B cell (primary cell): Measurements from ENCODE around the gene DCTN5. TPM values are rescaled to one million over a fixed set of nuclear protein-coding genes. Genes with fewer than 3 reads are reported as not detected.

Experiments used
- ATAC-seq: fragments of 200-7000 bp; cut with Tn5 transposase; one replicate; pipeline ENCODE4 v1.10.0; 2021; ENCODE audit warnings: low read depth, mild to moderate bottlenecking, moderate number of reproducible peaks, moderate library complexity
- CTCF ChIA-PET: fragments of 350-600 bp; sonication (Branson Sonifier 250); formaldehyde crosslinking; loops from one replicate; lab custom pipeline; 2021; ENCODE audit warnings: antibody characterized with exemption, inconsistent platforms; lab: Charles Lee
- POLR2A ChIA-PET: fragments of 350-600 bp; sonication (Branson Sonifier 250); formaldehyde crosslinking; loops from one replicate; lab custom pipeline; 2021; ENCODE audit warnings: antibody characterized with exemption; lab: Charles Lee
- DNase-seq: peaks from one replicate; pipeline ENCODE4 v3.0.0; 2013
- H2AFZ ChIP-seq: 2 replicates; pipeline ENCODE4 v1.6.1; 2012; ENCODE audit warnings: mild to moderate bottlenecking, low read depth, low read length; ENCODE audit not compliant: insufficient read depth, poor library complexity, severe bottlenecking
- H3K27ac ChIP-seq, 2 donors: 1 replicate in 1 of 2; 2 replicates in 1 of 2; pipeline ENCODE4 v1.5.1; 2012 to 2013; ENCODE audit warnings: low read length in 2 of 2, mild to moderate bottlenecking in 2 of 2, moderate library complexity in 1 of 2
- H3K27me3 ChIP-seq, 4 experiments: fragments of 200-600 bp in 1 of 4; sonication (generic) in 1 of 4; replicated peaks in 1 of 4; 1 replicate in 2 of 4; 2 replicates in 2 of 4; pipeline versions ENCODE4 v1.6.1 to v1.7.0; 2013 to 2016; ENCODE audit warnings: low read length in 3 of 4, mild to moderate bottlenecking in 2 of 4, mixed read lengths in 1 of 4, moderate library complexity in 1 of 4; ENCODE audit not compliant: insufficient read depth in 4 of 4, control insufficient read depth in 3 of 4; ENCODE audit errors: control extremely low read depth in 1 of 4
- H3K36me3 ChIP-seq, 2 experiments: replicated peaks in 1 of 2; 1 replicate in 1 of 2; 2 replicates in 1 of 2; pipeline versions ENCODE4 v1.6.1 to v1.7.1; 2013; ENCODE audit warnings: low read length in 1 of 2; ENCODE audit not compliant: insufficient read depth in 2 of 2, control insufficient read depth in 1 of 2; ENCODE audit errors: control extremely low read depth in 1 of 2, extremely low read depth in 1 of 2
- H3K4me1 ChIP-seq, 2 donors: fragments of 200-600 bp in 1 of 2; sonication (generic) in 1 of 2; 1 replicate in 1 of 2; 2 replicates in 1 of 2; pipeline versions ENCODE4 v1.5.1 to v1.6.1; 2013 to 2017; ENCODE audit warnings: low read length in 2 of 2; ENCODE audit not compliant: control insufficient read depth in 2 of 2, insufficient read depth in 2 of 2
- H3K4me2 ChIP-seq: replicated peaks from 2 replicates; pipeline ENCODE3; 2012; ENCODE audit warnings: mild to moderate bottlenecking, low read depth, low read length; ENCODE audit not compliant: poor library complexity, severe bottlenecking
- H3K4me3 ChIP-seq, 5 experiments: fragments of 200-600 bp in 1 of 5; sonication (generic) in 1 of 5; 1 replicate in 3 of 5; 2 replicates in 2 of 5; pipeline versions ENCODE4 v1.5.1 to v1.7.0; 2011 to 2016; ENCODE audit warnings: low read length in 4 of 5, mild to moderate bottlenecking in 4 of 5, low read depth in 2 of 5, control low read depth in 1 of 5, moderate library complexity in 1 of 5; ENCODE audit not compliant: insufficient read depth in 1 of 5; ENCODE audit errors: control extremely low read depth in 1 of 5, extremely low read depth in 1 of 5
- H3K79me2 ChIP-seq: fragments of 200-600 bp; sonication (generic); one replicate; pipeline ENCODE4 v1.6.0; 2016; ENCODE audit warnings: low read length; ENCODE audit not compliant: control insufficient read depth, insufficient read depth
- H3K9ac ChIP-seq: fragments of 200-600 bp; sonication (generic); 2 replicates; pipeline ENCODE4 v1.6.1; 2017; ENCODE audit warnings: mild to moderate bottlenecking, low read length, moderate library complexity
- H3K9me3 ChIP-seq, 3 donors: one replicate each; pipeline versions ENCODE4 v1.6.1 to v1.7.1; 2013; ENCODE audit warnings: low read length in 2 of 3; ENCODE audit not compliant: control insufficient read depth in 2 of 3, insufficient read depth in 1 of 3; ENCODE audit errors: control extremely low read depth in 1 of 3
- H4K20me1 ChIP-seq: 2 replicates; pipeline ENCODE4 v1.6.0; 2012; ENCODE audit warnings: mild to moderate bottlenecking, low read length; ENCODE audit not compliant: insufficient read depth, control insufficient read depth, poor library complexity, severe bottlenecking
- H3K27ac Mint-ChIP-seq: one replicate; pipeline ENCODE4 v1.8.0; 2021; ENCODE audit warnings: mixed read lengths
- H3K27me3 Mint-ChIP-seq: one replicate; pipeline ENCODE4 v1.8.0; 2021; ENCODE audit warnings: mixed read lengths
- H3K4me1 Mint-ChIP-seq: one replicate; pipeline ENCODE4 v1.8.0; 2021; ENCODE audit warnings: mixed read lengths
- H3K4me3 Mint-ChIP-seq: one replicate; pipeline ENCODE4 v1.8.0; 2021; ENCODE audit warnings: mixed read lengths
- H3K9me3 Mint-ChIP-seq: one replicate; pipeline ENCODE4 v1.8.0; 2022; ENCODE audit warnings: mixed read lengths; ENCODE audit not compliant: insufficient read depth
- CTCF ChIP-seq: fragments of 200-600 bp; IDR thresholded peaks from one replicate; pipeline ENCODE4 v1.8.0; 2022; ENCODE audit warnings: antibody characterized with exemption, mild to moderate bottlenecking
- EZH2 ChIP-seq: IDR thresholded peaks from 2 replicates; pipeline ENCODE4 v1.6.1; 2012; ENCODE audit warnings: borderline replicate concordance, low read depth, mild to moderate bottlenecking, moderate library complexity, low read length; ENCODE audit not compliant: insufficient read depth, poor library complexity, severe bottlenecking
- WGBS: methylation state at CpG from one replicate; pipeline ENCODE4 v1.1.5; 2013; ENCODE audit warnings: missing lambda C conversion rate; ENCODE audit not compliant: insufficient coverage; 5-methylcytosine and 5-hydroxymethylcytosine counted together
- intact Hi-C: fragments of 100-400 bp; cut with micrococcal nuclease; formaldehyde crosslinking; loops from one replicate; pipeline ENCODE4 v1.10.0; 2022
- polyA plus RNA-seq: library from polyadenylated mRNA; depleted of rRNA; stranded (reverse); fragments of >200 nt; gene quantifications from 2 replicates; pipeline ENCODE4 v1.2.3, GENCODE V29; 2012
- total RNA-seq, 2 donors: library from RNA; stranded (reverse); fragments of 120-200 nt in 1 of 2; gene quantifications; 1 replicate in 1 of 2; 2 replicates in 1 of 2; pipeline versions ENCODE4 v1.2.3 to v1.2.4, GENCODE V29; 2013 to 2022

Gene DCTN5
- total and polyA plus RNA-seq, 2 donors (not counting 1 experiment from before 2014, with no cell fraction given): 22.4 to 58.3 TPM

DNA sequence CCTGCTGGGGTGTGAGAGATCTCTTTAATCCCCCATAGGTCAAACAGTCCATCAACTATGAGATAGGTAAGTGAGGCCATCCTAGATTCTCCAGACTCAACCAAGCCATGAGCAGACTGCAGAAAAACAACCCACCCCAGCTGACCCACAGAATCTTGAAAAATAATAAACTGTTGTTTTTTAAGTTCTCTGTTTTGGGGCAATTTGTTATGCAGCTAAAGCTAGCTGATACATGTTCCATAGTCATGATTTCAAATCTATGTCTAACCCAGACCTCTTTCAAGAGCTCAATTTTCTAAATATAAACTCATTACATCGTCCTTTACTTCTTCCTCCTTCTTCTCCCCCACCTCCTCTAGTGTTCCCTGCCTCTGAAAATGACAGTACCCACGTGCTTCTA, 61.7 kb downstream of the DCTN5 start:
- ChIA-PET POLR2A (no interaction called here), CTCF (no interaction called here)
- peaks cover 0 to 13% (median 0%) of the 10 kb centered on the region in 4 experiments for H3K27me3 ChIP-seq
- H4K20me1 ChIP-seq: no peaks in the 10 kb centered on the region
- peaks cover 0 to 9% (median 0%) of the 10 kb centered on the region in 3 donors for H3K9me3 ChIP-seq
- ATAC-seq: no peak
- peaks cover 9% of the 10 kb centered on the region for H3K4me1 Mint-ChIP-seq
- peaks cover 5 to 9% of the 10 kb centered on the region in 2 donors for H3K4me1 ChIP-seq
- TF ChIP-seq CTCF (no peak), EZH2 (no peak)
- intact Hi-C loops: no loop called here
- no peak overlapping the region for H3K4me3 Mint-ChIP-seq
- no peak overlapping the region for H3K27ac ChIP-seq
- peaks cover 29% of the 10 kb centered on the region for H3K27me3 Mint-ChIP-seq
- WGBS: 82% methylated on average over 1 of the region's 2 CpGs
- no peak overlapping the region for H2AFZ ChIP-seq
- H3K79me2 ChIP-seq: no peaks in the 10 kb centered on the region
- no peak overlapping the region for H3K9ac ChIP-seq
- peaks cover 3% of the 10 kb centered on the region for H3K9me3 Mint-ChIP-seq
- DNase-seq: no peak
- H3K36me3 ChIP-seq: no peaks in the 10 kb centered on the region
- no peak overlapping the region for H3K27ac Mint-ChIP-seq
- H3K4me3 ChIP-seq: no peak overlapping the region
- H3K4me2 ChIP-seq: no peak overlapping the region

- 90% methylated on average over 22 of the region's 22 CpGs for WGBS
- CTCF ChIA-PET: no interaction called here
- no peak for ATAC-seq
- peaks cover 6% of the 10 kb centered on the region for H3K9me3 Mint-ChIP-seq
- Histone ChIP-seq H3K4me3 (no peak overlapping the region), H3K27me3 (peaks cover 0 to 17% (median 2%) of the 10 kb centered on the region in 4 experiments), H3K9ac (no peak overlapping the region), H3K36me3 (no peaks in the 10 kb centered on the region), H4K20me1 (no peaks in the 10 kb centered on the region), H3K4me2 (no peak overlapping the region), H3K79me2 (no peaks in the 10 kb centered on the region), H2AFZ (no peak overlapping the region), H3K4me1 (no peaks in the 10 kb centered on the region), H3K27ac (no peak overlapping the region), H3K9me3 (peaks cover 0 to 18% (median 8%) of the 10 kb centered on the region in 3 donors)
- intact Hi-C loops: no loop called here
- H3K27ac Mint-ChIP-seq: no peak overlapping the region
- H3K4me3 Mint-ChIP-seq: no peak overlapping the region
- POLR2A ChIA-PET: no interaction called here
- no peak for DNase-seq
- peaks cover 35% of the 10 kb centered on the region for H3K27me3 Mint-ChIP-seq
- H3K4me1 Mint-ChIP-seq: no peaks in the 10 kb centered on the region
- TF ChIP-seq CTCF: no peak
- no peak for TF ChIP-seq EZH2
These were observed 63.7 kb downstream of the DCTN5 start for GRCh38 chr16:23704772-23705516.
